Measurements from ENCODE around the gene RAB15. TPM values are rescaled to one million over a fixed set of nuclear protein-coding genes. Genes with fewer than 3 reads are reported as not detected.

The RAB15 gene
- total and polyA plus RNA-seq, 9 of the 15 experiments (the other 6 are each of a cell fraction or from before 2014, with no cell fraction given): 0.09 to 0.30 (median 0.16) TPM; not detected in 2

DNA sequence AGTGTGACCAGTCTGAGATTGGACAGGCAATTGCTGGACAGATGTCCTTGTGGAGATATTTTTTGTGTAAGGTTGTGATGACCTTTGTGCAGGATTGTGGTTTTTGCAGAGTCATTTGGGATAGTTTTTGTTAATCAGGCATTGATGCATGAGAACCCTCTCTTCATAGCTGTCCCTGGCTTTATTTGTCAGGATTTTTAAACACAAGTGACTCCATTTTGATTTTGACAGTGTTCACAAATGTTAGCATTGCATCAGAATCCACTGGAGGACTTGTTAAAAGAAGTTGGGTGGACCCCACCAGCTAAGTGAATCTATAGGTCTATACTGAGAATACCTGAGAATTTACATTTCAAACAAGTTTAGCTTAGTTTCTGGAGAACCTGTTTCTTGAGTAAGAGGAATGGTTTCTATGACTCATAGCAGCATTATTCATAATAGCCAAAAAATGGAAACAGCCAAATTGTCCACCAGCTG lies 26.4 kb upstream of the RAB15 start (continued):
- TF ChIP-seq ZNF318 (IDR thresholded peaks at IDR 0.05; ENCODE audit: borderline replicate concordance in 1 of 2, low read depth in 1 of 2): no peak
- TF ChIP-seq ILK (tag; IDR thresholded peaks at IDR 0.05; ENCODE audit: borderline replicate concordance, low read depth): no peak
- no peak for TF ChIP-seq PHTF2 (CRISPR knock-in tag; IDR thresholded peaks at IDR 0.05)
- no peak for TF ChIP-seq NFIX (CRISPR knock-in tag; IDR thresholded peaks at IDR 0.05; ENCODE audit: low read depth)
- no peak for TF ChIP-seq YBX1 (IDR thresholded peaks at IDR 0.05)
- no peak for TF ChIP-seq ZKSCAN8 (CRISPR knock-in tag; IDR thresholded peaks at IDR 0.05)
- TF ChIP-seq ZFP30 (CRISPR knock-in tag; IDR thresholded peaks at IDR 0.05; ENCODE audit: borderline replicate concordance): no peak
- TF ChIP-seq ZNF143 (CRISPR knock-in tag; IDR thresholded peaks at IDR 0.05): no peak
- TF ChIP-seq DLX4 (CRISPR knock-in tag; IDR thresholded peaks at IDR 0.05): no peak
- no peak for TF ChIP-seq ASH1L (IDR thresholded peaks at IDR 0.05; ENCODE audit: borderline replicate concordance, low read depth, partially characterized antibody)
- TF ChIP-seq HDAC3 (IDR thresholded peaks at IDR 0.05; ENCODE audit: borderline replicate concordance, partially characterized antibody): no peak
- no peak for TF ChIP-seq JUND (IDR thresholded peaks at IDR 0.05; ENCODE audit: borderline replicate concordance, low read depth, low read length)
- peak; percentile 26; the same call in 1 of the 3 replicates for TF ChIP-seq JUND (tag; IDR thresholded peaks at IDR 0.05; ENCODE audit: borderline replicate concordance, low read depth, low read length)
- TF ChIP-seq SP2 (IDR thresholded peaks at IDR 0.05; ENCODE audit: extremely low read depth, low read depth, low read length, poor library complexity, severe bottlenecking): no peak
- TF ChIP-seq RBM39 (optimal IDR thresholded peaks at IDR 0.05; ENCODE audit: low read depth, low read length): no peak
- TF ChIP-seq RBM34 (IDR thresholded peaks at IDR 0.05; ENCODE audit: borderline replicate concordance, insufficient read depth, low read length): no peak
- TF ChIP-seq THRAP3 (IDR thresholded peaks at IDR 0.05; ENCODE audit: borderline replicate concordance): no peak
- 0 out of 2 replicates have a peak, but pooled peaks have one; percentile 31 for TF ChIP-seq ATF4 (CRISPR knock-in tag; IDR thresholded peaks at IDR 0.05)
- TF ChIP-seq STAT5B (CRISPR knock-in tag; IDR thresholded peaks at IDR 0.05): no peak
- TF ChIP-seq TARDBP (IDR thresholded peaks at IDR 0.05): no peak
